Hindlimb muscle (tissue), 1 donor: ENCODE results near the gene GALNT11. TPM values are rescaled to one million over a fixed set of nuclear protein-coding genes. Genes with fewer than 3 reads are reported as not detected.

Experiments
- DNase-seq: peaks from one replicate; pipeline ENCODE4 v3.0.0-alpha.2; 2013
- polyA plus RNA-seq: library from polyadenylated mRNA; unstranded; fragments of 120-200 nt; gene quantifications from one replicate; pipeline ENCODE4 v1.2.1, GENCODE V29; 2013; ENCODE audit not compliant: insufficient read length

GALNT11 gene
- polyA plus RNA-seq, 1 donor: 29.6 TPM

GRCh38 chr7:152120776-152121175 is 95.3 kb downstream of the GALNT11 start:
- DNase-seq: no peak

- no peak for DNase-seq
Measured at GRCh38 chr7:152121432-152121831, 96.0 kb downstream of the GALNT11 start.

DNA sequence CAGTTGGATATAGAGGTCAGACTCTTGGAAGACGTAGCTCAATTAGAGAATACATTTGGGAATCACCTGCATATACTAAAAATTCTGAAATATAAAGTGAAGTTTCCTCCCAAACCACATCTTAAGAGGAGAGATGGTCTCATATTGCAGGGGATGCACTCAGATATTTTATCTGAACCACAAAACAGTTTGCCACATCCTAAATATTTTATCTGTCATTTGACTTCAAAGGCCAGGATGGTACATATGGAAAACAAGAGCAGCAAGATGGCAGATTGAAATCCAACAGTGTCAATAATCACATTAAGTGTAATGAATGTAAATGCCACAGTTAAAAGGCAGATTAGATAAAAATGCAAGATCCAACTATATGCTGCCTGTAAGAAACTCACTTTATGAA is 97.1 kb downstream of the GALNT11 start:
- DNase-seq: no peak

GRCh38 chr7:152126741-152127140 is 101.3 kb downstream of the GALNT11 start:
- no peak for DNase-seq

- no peak for DNase-seq
Measured at GRCh38 chr7:152127229-152127628, 101.8 kb downstream of the GALNT11 start.

GRCh38 chr7:152128252-152128651 is 102.8 kb downstream of the GALNT11 start:
- no peak for DNase-seq

DNA sequence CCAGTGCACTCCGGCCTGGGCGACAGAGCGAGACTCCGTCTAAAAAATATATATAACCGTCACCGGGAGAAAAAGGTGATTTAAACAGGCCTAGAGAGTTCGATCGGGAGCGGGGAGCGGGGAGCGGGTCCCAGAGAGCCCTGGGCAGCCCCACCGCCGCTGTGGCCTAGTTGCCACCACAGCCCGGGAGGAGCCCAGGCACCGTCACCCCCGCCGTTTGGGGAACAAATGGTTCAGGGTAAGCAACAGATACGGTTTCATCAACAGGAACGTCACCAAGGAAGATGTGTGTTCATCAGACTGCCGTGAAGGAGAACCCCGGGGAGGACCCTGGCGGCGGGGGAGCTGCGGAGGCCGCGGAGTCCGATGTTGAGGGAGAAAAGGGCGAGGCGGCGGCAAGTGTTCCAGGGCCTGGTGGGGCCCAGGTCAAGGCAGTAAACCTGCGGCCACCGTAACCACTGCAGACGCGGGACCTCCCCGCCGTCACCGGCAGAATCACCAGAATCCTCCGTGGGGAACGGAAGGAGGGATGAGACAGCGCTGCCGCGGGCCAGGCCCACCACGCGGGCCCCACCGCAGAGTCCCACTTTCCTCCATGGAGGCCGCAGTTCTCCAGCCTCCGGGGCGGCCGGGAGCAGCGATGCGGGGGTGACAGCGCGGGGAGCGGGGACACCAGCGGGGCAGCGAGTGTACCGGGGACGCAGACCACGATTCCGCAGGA is 103.4 kb downstream of the GALNT11 start:
- DNase-seq: no peak

GRCh38 chr7:152129682-152130081 is 104.2 kb downstream of the GALNT11 start:
- no peak for DNase-seq

DNA sequence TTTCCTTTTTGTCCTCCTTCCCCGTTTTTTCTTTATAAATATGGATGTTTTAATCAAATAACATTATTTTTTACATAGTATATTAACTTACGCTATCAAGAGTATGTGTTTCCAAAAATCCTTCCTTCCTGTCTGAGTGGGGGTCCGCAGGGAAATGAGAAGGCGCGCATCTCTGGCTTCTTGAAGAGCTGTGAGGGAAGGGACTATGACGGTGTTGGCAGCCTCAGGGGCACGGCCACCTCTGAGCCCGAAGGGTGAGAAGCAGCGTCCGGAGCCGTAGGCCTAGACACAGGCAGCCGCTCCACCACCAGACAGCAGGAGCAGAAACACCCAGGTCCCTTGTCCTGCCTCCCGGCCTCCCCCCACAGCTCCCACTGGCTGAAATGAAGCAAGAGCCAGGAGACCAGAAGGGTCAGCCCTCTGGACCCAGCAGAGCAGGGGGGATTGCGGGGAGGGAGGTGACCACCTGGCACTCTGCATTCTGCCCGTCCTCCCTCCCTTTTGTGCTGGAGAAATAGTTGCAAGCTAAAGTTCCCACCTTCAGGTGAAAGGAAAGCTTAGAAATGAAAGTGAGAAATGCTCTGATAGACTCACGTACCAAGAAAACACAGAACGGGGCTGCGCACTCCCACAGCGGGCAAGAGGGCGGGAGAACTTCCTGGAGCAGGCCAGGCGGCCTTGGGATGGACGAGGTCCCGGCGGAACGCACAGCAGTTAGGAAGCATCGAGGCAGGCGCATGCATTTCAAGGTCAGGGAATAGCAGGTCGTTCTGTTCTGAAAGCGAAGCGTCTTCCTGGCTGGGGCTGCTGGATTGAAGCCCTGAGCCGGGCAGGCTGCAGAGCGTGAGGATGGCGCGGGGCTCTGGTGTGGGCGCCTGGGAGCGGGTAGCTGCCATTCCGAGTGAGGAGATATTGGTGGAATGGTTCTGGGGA is 105.5 kb downstream of the GALNT11 start:
- no peak for DNase-seq

DNA sequence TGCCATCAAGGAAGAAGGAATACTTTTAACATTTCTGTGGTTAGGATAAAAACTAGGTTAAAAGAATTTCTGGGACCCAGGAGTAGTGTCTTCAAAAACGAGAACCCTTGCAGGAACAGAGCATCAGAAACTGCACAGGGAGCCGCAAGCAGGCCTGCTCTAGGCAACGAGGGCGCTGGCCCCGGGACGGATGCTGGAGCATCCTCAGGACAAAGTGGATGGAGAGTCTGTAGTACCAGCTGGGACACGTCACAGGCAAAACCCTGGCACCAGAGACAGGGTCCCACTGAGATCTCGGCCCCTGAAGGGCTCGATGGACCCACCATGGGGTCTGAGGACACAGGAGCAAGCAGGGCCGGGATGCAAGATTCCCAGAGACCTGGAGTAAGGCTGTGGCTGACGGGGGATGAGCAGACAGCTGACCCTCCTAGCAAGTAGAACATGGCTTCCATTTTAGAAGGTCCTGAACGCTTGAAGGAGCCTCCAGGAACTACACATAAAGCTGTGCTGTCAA is 106.6 kb downstream of the GALNT11 start:
- DNase-seq: no peak

- no peak for DNase-seq
Measured at GRCh38 chr7:152132812-152133211, 107.3 kb downstream of the GALNT11 start.

GRCh38 chr7:152133804-152134203 is 108.3 kb downstream of the GALNT11 start:
- no peak for DNase-seq

- peak; percentile 26 for DNase-seq
Measured at GRCh38 chr7:152136686-152137085, 111.2 kb downstream of the GALNT11 start.

- no peak for DNase-seq
Measured at GRCh38 chr7:152137476-152138025, 112.1 kb downstream of the GALNT11 start.

GRCh38 chr7:152140067-152140466 is 114.6 kb downstream of the GALNT11 start:
- no peak for DNase-seq

GRCh38 chr7:152140560-152140959 is 115.1 kb downstream of the GALNT11 start:
- no peak for DNase-seq

- no peak for DNase-seq
Measured at GRCh38 chr7:152142976-152143595, 117.6 kb downstream of the GALNT11 start.

- DNase-seq: no peak
Measured at GRCh38 chr7:152144557-152145245, 119.2 kb downstream of the GALNT11 start.

DNA sequence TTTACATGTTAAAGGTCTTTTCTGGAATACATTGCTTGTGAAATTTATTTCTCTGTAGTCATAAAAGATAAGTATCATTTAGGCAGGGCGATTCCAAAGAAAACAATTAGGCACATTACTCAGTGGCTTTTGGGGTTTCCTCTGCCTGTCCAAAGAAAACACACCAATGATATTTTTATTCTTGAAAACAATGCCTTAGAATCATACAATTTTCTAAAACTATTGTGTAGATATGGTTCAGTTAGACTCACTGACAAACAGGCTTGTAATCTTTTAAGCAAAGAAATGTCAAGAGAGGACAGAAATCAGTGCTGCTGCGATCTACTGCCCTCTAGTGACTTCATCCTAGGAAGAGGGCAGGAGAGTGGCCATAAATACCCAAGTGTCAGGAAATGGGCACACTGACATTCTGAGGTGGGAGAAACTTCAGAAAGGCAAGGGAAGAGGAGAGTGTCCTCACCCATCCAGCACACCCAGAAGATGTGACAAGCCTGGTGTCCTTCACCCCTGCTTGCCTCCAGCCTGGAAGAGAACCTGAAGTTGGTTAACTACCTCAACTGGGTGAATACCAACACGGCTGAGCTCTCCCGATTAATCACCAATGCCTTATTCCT is 120.5 kb downstream of the GALNT11 start:
- DNase-seq: no peak

GRCh38 chr7:152148706-152149105 is 123.2 kb downstream of the GALNT11 start:
- no peak for DNase-seq

- no peak for DNase-seq
Measured at GRCh38 chr7:152149363-152149762, 123.9 kb downstream of the GALNT11 start.

DNA sequence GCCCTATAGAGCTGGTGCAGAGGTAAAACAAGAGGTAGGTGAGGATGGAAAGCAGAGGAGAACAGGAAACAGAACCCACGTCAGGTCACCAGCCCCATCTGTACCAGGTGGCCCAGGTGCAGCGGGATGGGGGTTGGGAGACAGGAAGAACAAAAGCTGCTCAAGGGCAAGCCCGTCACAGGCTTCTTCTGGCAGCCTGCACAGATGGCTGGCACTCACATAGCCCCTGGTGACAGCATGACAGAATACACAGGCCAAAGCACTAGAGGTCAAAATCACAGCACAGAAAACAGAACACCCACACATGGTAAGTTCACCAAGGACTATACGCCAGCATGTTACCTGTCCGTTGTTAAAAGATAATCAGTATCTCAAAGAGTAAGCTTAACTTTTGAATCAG is 126.8 kb downstream of the GALNT11 start:
- DNase-seq: no peak
